HFFc6 (cell line): Measurements from ENCODE around the gene ZNF775. TPM values are rescaled to one million over a fixed set of nuclear protein-coding genes. Genes with fewer than 3 reads are reported as not detected.

ENCODE experiments used
- DNase-seq: peaks from one replicate; pipeline ENCODE4 v3.0.0-alpha.2; 2018
- H3K27ac Mint-ChIP-seq: 2 replicates; pipeline ENCODE4 v1.8.0; 2020; ENCODE audit warnings: mild to moderate bottlenecking, mixed read lengths
- H3K27me3 Mint-ChIP-seq: 2 replicates; pipeline ENCODE4 v1.8.0; 2021; ENCODE audit warnings: mild to moderate bottlenecking, moderate library complexity, mixed read lengths; ENCODE audit not compliant: insufficient read depth
- H3K36me3 Mint-ChIP-seq: 2 replicates; pipeline ENCODE4 v1.8.0; 2021; ENCODE audit warnings: low read depth, mixed read lengths
- H3K4me1 Mint-ChIP-seq: 2 replicates; pipeline ENCODE4 v1.8.0; 2020; ENCODE audit warnings: low read depth, mixed read lengths
- H3K4me3 Mint-ChIP-seq: 2 replicates; pipeline ENCODE4 v1.8.0; 2020; ENCODE audit warnings: mild to moderate bottlenecking, moderate library complexity, mixed read lengths
- H3K9me3 Mint-ChIP-seq: 2 replicates; pipeline ENCODE4 v1.8.0; 2020; ENCODE audit warnings: mild to moderate bottlenecking, mixed read lengths
- total RNA-seq, 6 experiments: library from RNA; stranded (reverse); fragmentation: NEBNext Ultra II Directional; extraction: Animal tissue kit (Norgen Biotek cat#: 25700); gene quantifications; 2 replicates in 1 of 6; 3 replicates in 5 of 6; pipeline ENCODE4 v1.2.3, GENCODE V29; 2021
- TF ChIP-seq, protein P1 (sequence below): fragments of 200-600 bp; sonication (generic); IDR thresholded peaks from 2 replicates; pipeline ENCODE4 v1.5.0; 2021; ENCODE audit warnings: antibody characterized with exemption, mild to moderate bottlenecking

The ZNF775 gene
- total RNA-seq, 6 experiments from 2014 or later: 2.7 to 3.8 (median 2.9) TPM

DNA sequence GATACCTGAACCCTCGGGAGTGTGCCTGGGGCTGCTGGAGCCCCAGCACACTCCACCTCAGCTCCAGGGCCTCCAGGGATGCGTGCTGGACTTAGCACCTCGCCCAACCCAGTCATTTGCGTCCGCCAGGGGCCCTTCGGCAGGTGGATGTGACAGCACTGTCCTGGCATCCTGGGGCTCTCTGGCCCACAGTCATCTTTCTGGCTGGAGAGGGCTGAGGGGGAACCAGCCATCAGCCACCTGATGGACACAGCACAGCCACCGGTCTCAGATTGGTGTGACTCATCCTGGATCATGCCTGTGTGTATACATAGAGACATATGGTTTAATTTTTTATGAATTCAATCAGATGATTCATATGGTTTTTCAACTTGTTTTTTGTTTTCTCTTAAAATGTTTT, 11.1 kb downstream of the ZNF775 start:
- Mint-ChIP-seq H3K4me3 (no peak overlapping the region), H3K27me3 (no peaks in the 10 kb centered on the region), H3K36me3 (peaks cover 7% of the 10 kb centered on the region), H3K9me3 (no peaks in the 10 kb centered on the region), H3K27ac (no peak overlapping the region), H3K4me1 (peaks cover 39% of the 10 kb centered on the region)
- TF ChIP-seq, protein P1, sequence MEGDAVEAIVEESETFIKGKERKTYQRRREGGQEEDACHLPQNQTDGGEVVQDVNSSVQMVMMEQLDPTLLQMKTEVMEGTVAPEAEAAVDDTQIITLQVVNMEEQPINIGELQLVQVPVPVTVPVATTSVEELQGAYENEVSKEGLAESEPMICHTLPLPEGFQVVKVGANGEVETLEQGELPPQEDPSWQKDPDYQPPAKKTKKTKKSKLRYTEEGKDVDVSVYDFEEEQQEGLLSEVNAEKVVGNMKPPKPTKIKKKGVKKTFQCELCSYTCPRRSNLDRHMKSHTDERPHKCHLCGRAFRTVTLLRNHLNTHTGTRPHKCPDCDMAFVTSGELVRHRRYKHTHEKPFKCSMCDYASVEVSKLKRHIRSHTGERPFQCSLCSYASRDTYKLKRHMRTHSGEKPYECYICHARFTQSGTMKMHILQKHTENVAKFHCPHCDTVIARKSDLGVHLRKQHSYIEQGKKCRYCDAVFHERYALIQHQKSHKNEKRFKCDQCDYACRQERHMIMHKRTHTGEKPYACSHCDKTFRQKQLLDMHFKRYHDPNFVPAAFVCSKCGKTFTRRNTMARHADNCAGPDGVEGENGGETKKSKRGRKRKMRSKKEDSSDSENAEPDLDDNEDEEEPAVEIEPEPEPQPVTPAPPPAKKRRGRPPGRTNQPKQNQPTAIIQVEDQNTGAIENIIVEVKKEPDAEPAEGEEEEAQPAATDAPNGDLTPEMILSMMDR: no peak
- DNase-seq: peak; percentile 25

DNA sequence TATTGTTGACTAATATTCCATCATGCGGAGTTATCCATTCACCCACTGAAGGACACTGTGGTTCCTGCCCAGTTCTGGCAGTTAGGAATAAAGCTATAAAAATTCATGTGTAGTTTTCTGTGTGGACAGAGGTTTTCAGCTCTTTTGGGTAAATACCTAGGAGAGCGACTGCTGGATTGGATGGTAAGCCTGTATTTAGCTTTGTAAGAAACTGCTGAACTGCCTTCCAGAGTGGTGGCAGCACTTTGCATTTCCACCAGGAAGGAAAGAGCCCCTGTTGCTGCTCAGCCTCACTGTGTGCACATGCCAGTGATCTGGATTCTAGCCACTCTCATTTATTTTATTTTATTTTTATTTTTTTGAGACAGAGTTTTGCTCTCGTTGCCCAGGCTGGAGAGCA, 14.2 kb downstream of the ZNF775 start:
- Mint-ChIP-seq H3K27ac (no peak overlapping the region), H3K27me3 (peaks cover 2% of the 10 kb centered on the region; the same call in 1 of the 2 replicates), H3K4me3 (no peak overlapping the region), H3K9me3 (no peaks in the 10 kb centered on the region), H3K4me1 (peaks cover 39% of the 10 kb centered on the region), H3K36me3 (peaks cover 7% of the 10 kb centered on the region)
- no peak for DNase-seq
- TF ChIP-seq, protein P1: no peak

DNA sequence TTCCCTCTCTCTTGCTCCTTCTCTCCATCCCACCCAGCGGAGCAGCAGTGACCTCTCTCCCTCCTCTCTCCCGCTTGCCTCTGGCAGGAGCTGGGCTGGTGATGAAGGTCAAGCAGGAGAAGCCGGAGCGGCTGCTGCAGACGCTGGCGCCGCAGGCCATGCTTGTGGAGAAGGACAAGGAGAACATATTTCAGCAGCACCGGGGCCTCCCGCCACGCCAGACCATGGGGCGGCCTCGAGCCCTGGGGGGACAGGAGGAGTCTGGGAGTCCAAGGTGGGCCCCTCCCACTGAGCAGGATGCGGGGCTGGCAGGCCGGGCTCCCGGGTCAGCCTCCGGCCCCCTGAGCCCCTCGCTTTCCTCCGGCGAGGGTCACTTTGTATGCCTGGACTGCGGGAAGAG, 17.3 kb downstream of the ZNF775 start:
- Mint-ChIP-seq H3K9me3 (no peaks in the 10 kb centered on the region), H3K4me3 (no peak overlapping the region), H3K36me3 (no peaks in the 10 kb centered on the region), H3K27ac (no peak overlapping the region), H3K4me1 (peaks cover 56% of the 10 kb centered on the region), H3K27me3 (peaks cover 2% of the 10 kb centered on the region; the same call in 1 of the 2 replicates)
- no peak for DNase-seq
- TF ChIP-seq, protein P1: no peak

DNA sequence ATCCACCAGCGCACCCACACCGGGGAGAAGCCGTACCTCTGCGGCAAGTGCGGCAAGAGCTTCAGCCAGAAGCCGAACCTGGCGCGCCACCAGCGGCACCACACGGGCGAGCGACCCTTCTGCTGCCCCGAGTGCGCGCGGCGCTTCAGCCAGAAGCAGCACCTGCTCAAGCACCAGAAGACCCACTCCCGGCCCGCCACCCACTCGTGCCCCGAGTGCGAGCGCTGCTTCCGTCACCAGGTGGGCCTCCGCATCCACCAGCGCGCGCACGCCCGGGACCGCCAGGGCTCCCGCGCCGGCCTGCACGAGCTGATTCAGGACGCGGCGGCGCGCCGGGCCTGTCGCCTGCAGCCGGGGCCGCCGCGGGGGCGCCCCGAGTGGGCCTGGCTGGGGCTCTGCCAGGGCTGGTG, 17.7 kb downstream of the ZNF775 start:
- Mint-ChIP-seq H3K27me3 (peaks cover 2% of the 10 kb centered on the region; the same call in 1 of the 2 replicates), H3K9me3 (no peaks in the 10 kb centered on the region), H3K4me1 (peaks cover 54% of the 10 kb centered on the region), H3K27ac (no peak overlapping the region), H3K4me3 (no peak overlapping the region), H3K36me3 (no peaks in the 10 kb centered on the region)
- TF ChIP-seq, protein P1: no peak
- no peak for DNase-seq

DNA sequence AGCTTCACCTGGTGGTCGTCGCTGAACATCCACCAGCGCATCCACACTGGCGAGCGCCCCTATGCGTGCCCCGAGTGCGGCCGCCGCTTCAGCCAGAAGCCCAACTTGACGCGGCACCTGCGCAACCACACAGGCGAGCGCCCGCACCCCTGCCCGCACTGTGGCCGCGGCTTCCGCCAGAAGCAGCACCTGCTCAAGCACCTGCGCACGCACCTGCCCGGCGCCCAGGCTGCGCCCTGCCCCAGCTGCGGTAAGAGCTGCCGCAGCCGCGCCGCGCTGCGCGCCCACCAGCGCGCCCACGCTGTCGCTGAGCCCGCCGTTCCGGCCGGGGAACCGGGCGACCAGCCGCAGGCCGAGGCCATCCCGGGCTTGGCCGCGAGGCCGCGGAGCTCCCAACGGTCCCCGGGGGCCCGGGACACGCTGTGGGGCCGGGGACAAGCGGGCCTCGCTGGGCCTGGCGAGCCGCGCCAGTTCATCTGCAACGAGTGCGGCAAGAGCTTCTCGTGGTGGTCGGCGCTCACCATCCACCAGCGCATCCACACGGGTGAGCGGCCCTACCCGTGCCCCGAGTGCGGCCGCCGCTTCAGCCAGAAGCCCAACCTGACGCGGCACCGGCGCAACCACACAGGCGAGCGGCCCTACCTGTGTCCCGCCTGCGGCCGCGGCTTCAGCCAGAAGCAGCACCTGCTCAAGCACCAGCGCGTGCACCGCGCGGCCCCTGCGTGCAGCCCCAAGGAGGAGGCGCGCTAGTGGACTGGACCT, 18.4 kb downstream of the ZNF775 start:
- Mint-ChIP-seq H3K4me3 (no peak overlapping the region), H3K4me1 (peaks cover 47% of the 10 kb centered on the region), H3K27ac (no peak overlapping the region), H3K36me3 (no peaks in the 10 kb centered on the region), H3K9me3 (no peaks in the 10 kb centered on the region), H3K27me3 (peaks cover 2% of the 10 kb centered on the region; the same call in 1 of the 2 replicates)
- no peak for DNase-seq
- TF ChIP-seq, protein P1: no peak
